ENCODE results near the gene EFNA3.
A peak's percentile ranks its signal among the peaks of the same experiment; 100 is the strongest.

Gene EFNA3

GRCh38 chr1:155066777-155067176, 11.9 kb upstream of the EFNA3 start:
- DNase-seq (ENCODE audit: low spot score): no peak

- DNase-seq (ENCODE audit: low spot score): no peak
Measured at GRCh38 chr1:155068599-155068998, 10.0 kb upstream of the EFNA3 start.

DNA sequence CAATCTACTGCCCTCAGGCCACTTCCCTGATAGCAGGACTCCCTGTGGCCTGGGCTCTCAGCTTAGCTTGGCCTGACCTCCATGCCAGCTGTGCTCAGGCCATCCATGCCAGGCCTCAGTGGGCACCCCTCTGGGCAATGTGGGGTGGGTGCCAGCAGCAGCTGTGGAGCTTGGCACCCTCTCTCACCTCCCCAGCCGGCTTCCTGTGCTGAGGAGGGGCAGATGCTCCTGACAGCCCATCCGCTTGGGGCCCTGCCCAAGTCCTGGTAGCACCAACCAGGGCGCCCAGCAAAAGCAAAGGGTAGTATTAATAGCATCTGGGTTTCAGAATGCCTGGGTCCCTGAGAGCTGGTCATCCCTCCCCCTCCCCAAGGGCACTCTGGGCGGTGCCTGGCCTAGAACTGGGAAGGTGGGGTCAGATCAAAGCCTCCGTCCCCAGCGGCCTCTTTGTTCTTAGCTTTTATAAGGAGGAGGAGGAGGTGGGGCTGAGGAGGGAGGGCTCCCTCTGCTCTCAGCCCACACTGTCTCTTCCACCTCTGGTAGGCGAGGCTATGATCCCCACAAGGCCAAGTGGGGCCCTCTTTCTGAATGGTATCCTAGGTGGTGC, 9.0 kb upstream of the EFNA3 start:
- no peak for DNase-seq (ENCODE audit: low spot score)

DNA sequence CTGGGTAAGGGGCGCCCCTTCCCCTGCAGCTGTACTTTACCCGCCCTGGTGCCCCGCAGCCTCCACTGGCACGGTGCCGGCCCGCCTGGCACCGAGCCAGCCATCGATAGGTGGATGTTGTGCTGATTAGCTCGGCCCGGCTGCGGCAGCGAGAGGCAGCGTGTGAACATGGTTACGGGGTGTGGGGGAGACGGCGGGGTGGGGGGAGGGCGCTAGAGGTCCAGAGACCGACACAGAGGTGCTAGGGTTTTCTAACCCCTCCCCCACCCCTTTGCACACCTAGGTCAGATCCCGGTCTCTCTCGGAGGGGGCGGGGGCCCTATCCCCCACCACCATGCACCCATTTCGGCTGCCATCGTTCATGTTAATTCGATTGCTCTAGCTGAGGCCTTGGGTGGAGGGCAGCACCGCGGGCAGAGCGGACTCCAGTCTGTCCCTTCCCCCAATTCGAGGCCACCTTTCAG, 8.4 kb upstream of the EFNA3 start:
- no peak for DNase-seq (ENCODE audit: low spot score)

- peak; percentile 85 for DNase-seq (ENCODE audit: low spot score)
Measured at GRCh38 chr1:155070721-155071569, 7.7 kb upstream of the EFNA3 start.

GRCh38 chr1:155071701-155072100, 6.9 kb upstream of the EFNA3 start:
- no peak for DNase-seq (ENCODE audit: low spot score)

GRCh38 chr1:155072531-155073289, 5.9 kb upstream of the EFNA3 start:
- no peak for DNase-seq (ENCODE audit: low spot score)

GRCh38 chr1:155073377-155074242, 5.0 kb upstream of the EFNA3 start:
- no peak for DNase-seq (ENCODE audit: low spot score)

- no peak for DNase-seq (ENCODE audit: low spot score)
Measured at GRCh38 chr1:155075535-155075934, 3.1 kb upstream of the EFNA3 start.

DNA sequence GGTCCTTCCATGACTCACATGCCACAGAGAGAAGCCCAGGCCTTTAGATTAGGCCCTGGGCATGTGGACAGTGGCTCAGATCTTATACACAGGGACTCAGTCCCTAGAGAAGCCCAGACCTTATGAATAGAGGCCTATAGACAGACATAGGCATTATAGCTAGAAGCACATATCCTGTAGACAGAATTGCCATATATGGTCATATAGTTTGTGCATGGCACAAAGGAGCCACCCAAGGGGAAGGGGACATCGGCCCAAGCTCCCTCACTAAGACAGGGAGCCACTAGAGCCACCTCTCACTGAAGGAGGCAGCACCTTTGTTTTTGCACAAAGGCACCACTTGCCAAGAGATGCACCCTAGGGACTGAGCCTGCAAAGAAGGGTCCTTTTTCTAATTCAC, 2.3 kb upstream of the EFNA3 start:
- no peak for DNase-seq (ENCODE audit: low spot score)

DNA sequence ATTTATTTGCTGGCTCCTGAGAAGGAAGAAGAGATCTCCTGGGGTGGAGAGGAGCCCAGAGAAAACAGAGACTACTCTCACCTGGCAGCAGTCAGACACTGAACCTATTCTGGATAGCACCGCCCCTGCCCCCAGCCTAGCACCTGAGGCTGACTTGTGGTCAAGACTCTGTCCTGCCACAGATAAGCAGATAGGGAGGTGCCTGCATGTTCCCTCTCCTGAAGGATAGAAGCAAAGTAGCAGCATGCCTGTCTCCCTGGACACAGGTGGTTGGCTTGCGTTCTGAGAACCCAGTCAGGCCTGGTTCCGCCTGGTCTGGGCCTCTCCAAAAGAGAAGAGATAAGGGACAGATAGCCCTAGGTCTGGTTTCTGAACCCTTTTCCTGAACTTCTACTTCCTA, 1.3 kb upstream of the EFNA3 start:
- DNase-seq (ENCODE audit: low spot score): no peak

- DNase-seq (ENCODE audit: low spot score): no peak
Measured at GRCh38 chr1:155077758-155078445, 735 bp upstream of the EFNA3 start.

DNA sequence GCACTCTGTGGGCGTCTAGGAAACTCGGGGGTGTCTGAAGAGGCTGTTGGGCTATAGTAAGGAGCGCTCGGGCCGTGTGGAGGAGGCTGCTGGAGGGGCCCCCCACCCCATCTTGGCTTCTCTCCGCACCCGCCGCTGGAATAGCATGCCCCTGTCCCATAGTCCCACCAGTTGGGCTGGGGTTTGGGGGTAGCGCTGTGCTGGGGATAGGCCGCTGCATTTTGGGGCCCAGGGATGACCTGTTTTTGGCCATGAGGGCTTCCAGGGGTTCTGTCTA, 511 bp downstream of the EFNA3 start:
- no peak for DNase-seq (ENCODE audit: low spot score)

- no peak for DNase-seq (ENCODE audit: low spot score)
Measured at GRCh38 chr1:155079487-155080311, 1.1 kb downstream of the EFNA3 start.

- DNase-seq (ENCODE audit: low spot score): no peak
Measured at GRCh38 chr1:155080312-155081228, 1.9 kb downstream of the EFNA3 start.

DNA sequence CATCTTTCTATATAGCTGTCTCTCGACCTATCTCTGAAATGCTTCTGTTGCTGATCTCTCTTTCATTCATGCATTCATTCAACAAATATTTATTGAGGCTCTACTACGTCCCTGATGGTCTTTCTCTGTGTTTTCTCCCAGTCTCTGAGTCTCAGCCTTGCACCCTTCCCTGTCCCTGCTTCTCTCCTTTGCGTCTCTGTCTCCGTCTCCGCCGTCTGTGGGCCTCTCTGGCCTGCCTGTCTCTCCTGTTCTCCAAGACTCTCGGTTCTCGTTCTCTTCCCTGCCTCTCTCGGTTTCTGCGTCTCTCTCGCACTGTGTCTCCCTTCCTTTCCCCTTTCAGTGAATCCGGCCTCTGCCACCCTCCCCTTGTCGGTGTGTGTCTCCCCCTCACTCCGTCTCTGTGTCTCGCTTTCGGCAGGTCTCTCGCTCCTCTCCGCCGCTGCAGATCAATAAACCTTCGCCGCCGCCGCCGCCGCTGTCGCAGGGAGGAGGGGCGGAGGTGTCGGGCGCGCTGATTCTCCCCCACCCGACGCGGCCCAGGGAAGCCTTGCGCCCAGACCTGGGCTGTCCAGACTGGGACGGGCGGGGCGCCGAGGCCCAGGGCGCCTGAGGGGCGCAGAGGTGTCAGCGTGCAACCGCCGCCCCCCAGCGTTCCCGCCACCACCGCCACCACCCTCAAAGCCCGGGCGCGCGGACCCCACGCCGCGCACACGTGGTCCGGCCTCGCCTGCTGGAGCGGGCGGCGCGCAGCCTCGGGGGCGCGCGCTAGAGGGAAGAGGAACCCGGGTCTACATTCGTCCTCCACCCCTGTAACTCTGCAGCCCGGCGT, 3.0 kb downstream of the EFNA3 start:
- DNase-seq (ENCODE audit: low spot score): no peak

DNA sequence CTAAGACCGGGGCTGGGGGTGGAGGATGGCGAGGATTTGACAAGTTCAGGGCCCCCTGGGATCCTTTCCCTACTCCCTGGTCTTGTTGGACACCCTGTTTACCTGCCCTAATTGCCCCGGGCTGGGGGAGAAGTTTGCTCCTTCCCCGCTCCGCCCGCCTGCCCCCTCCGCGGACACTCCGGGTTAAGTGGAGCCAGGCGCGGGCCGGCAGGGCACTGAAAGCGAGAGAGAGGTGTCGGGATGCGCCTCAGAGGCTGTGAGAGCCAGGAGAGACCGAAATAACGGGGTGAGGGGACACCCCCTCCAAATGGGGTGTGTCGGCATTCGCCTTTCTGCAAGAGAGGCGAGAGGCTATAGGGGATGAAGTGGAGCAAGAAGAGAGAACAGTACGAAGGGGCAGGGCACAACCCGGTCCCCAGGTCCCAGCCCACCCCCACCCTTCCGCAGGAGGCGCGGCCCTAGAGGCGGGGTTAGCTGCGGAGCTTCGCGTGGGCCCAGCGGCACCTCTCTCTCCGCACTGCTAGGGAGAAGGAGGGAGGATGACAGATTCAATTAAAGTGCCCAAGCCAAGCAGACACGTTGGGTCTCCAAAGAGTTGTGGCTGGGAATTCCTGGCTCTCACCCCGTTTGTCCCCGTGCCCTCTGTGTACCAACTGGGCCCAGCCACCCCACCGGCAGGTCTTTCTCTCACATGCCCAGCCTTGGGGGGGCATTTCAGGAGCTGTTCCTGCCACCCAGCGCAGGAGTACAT, 3.8 kb downstream of the EFNA3 start:
- DNase-seq (ENCODE audit: low spot score): no peak

DNA sequence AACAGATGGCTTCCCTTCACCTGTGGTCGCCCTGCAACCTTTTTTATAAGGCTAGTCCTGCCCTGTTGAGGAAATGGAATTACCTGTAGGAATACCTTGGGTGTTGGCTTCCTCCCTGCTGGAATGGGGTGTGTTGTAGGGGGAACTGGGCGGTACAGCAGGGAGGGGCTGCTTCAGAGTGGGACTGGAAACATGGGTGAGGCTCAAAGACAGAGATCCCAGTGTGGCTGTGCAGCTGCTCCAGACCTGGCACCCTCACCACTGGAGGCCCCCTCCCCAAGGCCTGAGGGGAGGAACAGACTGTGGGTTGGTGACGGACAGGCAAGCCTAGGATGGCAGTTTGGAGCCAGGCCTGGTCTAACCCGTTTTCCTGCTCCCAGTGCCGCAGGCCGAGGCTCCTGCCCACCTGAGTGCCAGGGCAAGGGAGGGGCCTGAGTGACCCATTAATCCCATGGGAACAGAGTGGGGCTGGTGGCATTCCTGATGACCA, 4.5 kb downstream of the EFNA3 start:
- DNase-seq (ENCODE audit: low spot score): no peak

All from left forelimb (tissue), 1 donor.